COLO668 (cell line): Measurements from ENCODE around the gene CAVIN2.

Source experiments
- DNase-seq: peaks from one replicate; lab custom pipeline; 2025; ENCODE audit not compliant: unreplicated experiment; lab: John Stamatoyannopoulos, UW

CAVIN2 gene

GRCh38 chr2:191839918-191840804 lies 6.7 kb downstream of the CAVIN2 start:
- DNase-seq: no peak

GRCh38 chr2:191838526-191838925 lies 8.4 kb downstream of the CAVIN2 start:
- DNase-seq: no peak

DNA sequence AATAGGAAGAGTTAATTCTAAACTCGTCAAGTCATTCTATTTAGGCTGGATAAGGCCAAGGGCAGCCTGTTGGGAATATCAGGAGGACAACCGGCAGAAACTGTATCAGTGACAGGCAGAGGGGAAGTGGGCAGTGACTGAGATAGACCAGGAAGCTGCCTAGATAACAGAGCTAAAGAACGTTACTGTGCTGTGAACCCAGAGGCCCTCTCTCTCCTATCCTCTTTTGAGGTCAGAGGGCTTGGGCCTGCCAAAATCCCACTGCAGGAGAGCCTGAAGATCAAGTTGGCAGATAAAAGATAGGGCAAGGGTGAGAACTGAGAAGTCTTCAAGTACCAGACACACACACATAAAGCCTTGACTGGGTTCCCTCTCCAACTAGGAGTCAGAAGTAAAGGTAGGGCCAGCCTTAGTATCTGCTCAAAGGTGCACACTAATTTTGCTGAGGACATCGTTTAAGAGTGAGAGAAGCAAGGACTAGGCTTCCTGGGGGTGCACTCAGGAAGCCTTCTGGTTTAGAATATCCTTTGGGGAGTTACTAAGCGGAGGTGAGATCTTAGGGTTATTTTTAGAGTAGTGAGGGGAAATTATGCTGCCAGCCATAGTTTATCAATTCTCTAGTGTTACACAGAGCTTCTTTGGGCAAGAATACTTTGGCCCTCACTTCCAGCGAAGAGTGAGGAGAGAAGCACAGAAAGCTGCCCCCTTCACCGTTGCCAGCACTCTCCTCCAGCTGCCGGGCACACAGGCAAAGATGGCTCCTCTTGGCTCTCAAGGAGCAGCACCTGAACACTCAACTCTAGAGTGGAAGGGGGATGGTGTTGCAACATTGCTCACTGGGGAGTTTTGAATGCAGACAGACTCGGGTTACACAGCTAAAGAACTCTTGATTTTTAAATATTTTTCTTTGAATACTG lies 9.8 kb downstream of the CAVIN2 start:
- no peak for DNase-seq

GRCh38 chr2:191836471-191836852 lies 10.4 kb downstream of the CAVIN2 start:
- no peak for DNase-seq

DNA sequence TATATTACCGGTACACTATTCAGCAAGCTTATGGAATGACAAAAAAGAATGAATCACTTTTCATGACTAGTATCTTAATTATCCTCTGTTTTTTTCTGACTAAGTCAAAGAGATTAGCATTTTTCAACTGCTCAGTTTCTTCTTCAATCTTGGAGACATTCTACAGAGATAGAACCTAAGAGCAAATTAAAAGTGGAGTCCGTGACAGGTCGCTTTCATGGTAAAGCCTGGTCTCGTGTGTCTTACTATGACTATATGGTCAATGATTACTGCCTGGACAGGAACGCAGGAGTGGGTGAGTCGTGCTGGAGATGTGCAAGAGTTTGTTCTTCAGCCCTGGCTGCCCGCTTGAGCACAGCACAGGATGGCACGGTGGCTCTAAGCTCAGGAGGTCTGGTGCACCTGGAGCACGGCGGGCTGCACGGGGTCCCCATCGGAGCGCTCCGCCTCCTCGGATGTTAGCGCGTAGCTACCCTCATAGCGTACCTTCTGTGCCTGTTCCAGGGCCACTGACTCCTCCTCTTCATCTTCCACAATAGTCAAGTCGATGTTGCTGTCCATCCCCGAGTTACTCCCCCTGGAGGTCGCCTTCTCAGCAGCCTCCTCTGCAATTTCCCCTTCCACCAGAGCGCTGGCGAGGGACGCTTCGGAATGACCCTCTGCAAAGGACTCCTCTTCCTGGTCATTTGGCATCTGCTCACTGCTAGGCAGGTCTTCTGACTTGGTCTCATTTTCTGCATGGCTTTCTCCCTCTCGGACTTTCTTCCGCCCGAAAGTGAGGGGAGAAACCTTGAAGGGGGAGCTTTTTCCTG lies 11.1 kb downstream of the CAVIN2 start:
- DNase-seq: no peak

DNA sequence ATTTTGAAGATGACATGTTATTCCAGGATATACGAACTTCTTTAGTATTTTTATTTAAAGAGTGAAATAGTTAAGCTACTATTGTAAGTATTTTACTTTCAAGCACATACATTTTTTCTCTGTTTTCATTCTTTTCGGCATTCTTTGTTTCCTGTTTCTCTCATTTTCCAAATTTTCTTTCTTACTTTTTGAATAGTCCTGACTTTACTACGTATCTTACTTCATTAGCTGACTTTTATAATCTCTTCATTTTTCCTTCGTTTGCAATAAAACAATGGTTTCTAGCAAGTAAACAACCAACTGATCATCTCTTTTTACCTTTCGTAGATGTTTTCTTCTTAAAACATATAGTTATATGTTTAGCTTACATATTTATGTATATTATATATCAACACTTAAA lies 11.8 kb downstream of the CAVIN2 start:
- no peak for DNase-seq

DNA sequence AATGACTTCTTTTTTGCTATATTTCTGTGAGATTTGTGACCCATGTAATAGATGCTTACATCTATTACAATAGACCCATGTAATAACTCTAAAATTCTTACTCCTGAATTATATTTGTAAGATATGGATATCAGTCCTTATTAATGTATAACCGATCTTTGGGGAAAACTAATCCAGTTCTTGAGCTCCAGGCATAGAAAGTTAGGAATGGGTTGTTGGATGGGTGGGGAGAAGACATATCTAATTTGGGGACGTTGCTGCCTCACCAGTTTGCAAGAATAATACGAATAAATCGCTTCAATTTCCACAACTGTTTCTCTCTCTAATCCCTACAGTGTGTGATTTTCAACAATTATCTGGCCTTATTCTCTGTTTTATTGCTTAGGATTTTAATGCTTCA lies 13.5 kb downstream of the CAVIN2 start:
- DNase-seq: no peak

DNA sequence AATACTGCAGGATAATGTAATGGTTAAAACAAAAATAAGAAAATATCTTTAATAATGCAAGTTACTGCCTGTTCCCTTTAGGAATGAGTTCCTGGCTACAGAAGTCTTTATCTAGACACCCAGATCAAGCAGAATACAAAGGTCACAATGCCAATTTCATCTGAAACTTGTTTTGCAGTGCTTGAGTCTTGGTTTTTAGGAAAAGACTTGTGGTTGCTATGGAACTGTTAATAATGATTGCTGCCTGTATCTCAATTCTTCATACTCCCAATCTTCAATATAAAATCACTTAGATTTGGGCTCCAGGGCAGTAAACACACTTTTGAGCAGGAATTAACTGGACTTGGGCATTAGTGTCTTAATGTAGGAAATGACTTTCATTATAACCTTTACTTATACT lies 14.2 kb downstream of the CAVIN2 start:
- no peak for DNase-seq

- no peak for DNase-seq
Observed at GRCh38 chr2:191831410-191831994, 15.4 kb downstream of the CAVIN2 start.

DNA sequence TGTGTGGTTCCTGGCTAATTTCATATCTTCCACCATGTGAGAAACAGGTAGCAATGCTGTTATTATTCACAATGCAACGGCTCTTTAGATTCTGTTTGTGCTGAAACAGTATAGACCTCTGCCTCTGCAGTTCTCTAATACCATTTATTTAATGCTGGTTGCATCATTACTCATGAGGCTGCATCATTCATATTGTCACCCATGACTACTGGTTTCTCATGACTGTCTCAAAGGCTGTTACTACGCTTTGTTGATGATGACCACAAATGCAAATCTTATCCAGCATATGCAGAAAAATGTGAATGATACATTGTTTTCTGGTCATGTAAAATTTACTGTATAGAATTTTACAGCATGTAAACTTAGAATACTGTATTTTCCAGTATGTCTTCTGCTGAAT lies 22.5 kb downstream of the CAVIN2 start:
- no peak for DNase-seq

GRCh38 chr2:191821078-191821477 lies 25.8 kb downstream of the CAVIN2 start:
- DNase-seq: no peak

GRCh38 chr2:191818725-191819350 lies 28.1 kb downstream of the CAVIN2 start:
- DNase-seq: no peak

DNA sequence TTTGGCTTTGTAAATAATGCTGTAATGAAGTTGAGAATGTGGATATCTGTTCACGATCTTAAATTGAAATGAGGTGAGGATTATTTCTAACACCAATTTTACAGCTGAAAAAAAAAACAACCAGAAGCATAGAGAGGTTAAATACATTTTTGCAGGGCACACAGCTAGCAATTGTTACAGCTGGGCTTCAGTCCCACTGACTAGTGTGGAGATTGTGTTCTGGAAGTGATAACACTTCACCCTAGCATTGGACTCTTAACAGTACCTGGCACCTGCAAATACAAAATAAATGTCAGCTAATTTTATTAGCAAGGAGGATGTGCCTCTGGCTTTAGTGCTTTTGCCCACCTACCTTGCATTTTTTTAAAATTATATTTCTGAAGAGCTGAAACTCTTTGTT lies 28.8 kb downstream of the CAVIN2 start:
- no peak for DNase-seq

- DNase-seq: no peak
Observed at GRCh38 chr2:191815010-191815409, 31.9 kb downstream of the CAVIN2 start.

GRCh38 chr2:191813943-191814342 lies 32.9 kb downstream of the CAVIN2 start:
- no peak for DNase-seq

GRCh38 chr2:191811807-191812602 lies 34.9 kb downstream of the CAVIN2 start:
- DNase-seq: peak; percentile 63

GRCh38 chr2:191806396-191806795 lies 40.5 kb downstream of the CAVIN2 start:
- no peak for DNase-seq

DNA sequence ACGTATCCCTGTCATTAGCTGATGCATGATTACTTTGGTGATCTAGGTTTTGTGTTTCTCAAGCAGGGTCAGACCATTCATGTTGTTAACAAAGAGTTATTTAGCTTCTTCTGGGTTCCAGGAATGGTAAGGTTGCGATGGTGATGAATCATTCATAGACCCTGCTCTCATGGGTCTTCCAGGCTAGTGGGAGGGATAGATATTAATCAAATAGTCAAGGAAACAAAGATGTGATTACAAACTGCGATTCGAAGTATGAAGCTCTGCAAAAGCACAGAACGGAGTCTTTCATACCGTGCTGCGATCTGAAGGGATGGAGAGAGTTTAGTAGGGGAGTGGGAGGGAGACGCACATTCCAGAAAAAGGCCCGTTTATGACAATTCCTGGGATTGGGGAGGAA lies 42.1 kb downstream of the CAVIN2 start:
- no peak for DNase-seq

- no peak for DNase-seq
Observed at GRCh38 chr2:191803007-191803406, 43.9 kb downstream of the CAVIN2 start.

GRCh38 chr2:191802180-191802579 lies 44.7 kb downstream of the CAVIN2 start:
- DNase-seq: no peak
